ENCODE results near the gene ZFP36L2.

GRCh38 chr2:43224571-43225092, 1.8 kb downstream of the ZFP36L2 start:
- TF ChIP-seq BHLHE40 (IDR thresholded peaks at IDR 0.05; ENCODE audit: borderline replicate concordance) (no peak), ZNF384 (IDR thresholded peaks at IDR 0.05) (no peak), TARDBP (IDR thresholded peaks at IDR 0.05) (no peak), FOXM1 (IDR thresholded peaks at IDR 0.05; ENCODE audit: borderline replicate concordance) (no peak), SUZ12 (IDR thresholded peaks at IDR 0.05) (no peak), ARNT (IDR thresholded peaks at IDR 0.05) (no peak), ELF4 (IDR thresholded peaks at IDR 0.05) (no peak), FOXK2 (IDR thresholded peaks at IDR 0.05) (no peak), HDGF (IDR thresholded peaks at IDR 0.05; ENCODE audit: borderline replicate concordance) (no peak), LEF1 (IDR thresholded peaks at IDR 0.05; ENCODE audit: borderline replicate concordance) (no peak), NFRKB (IDR thresholded peaks at IDR 0.05) (no peak), SP1 (IDR thresholded peaks at IDR 0.05) (no peak), CTBP1 (IDR thresholded peaks at IDR 0.05; ENCODE audit: borderline replicate concordance) (no peak)
